ENCODE results near the gene EIF3D. TPM values are rescaled to one million over a fixed set of nuclear protein-coding genes. Genes with fewer than 3 reads are reported as not detected.

Gene EIF3D
- total and polyA plus RNA-seq, 4 experiments from 2014 or later: 137 to 228 (median 206) TPM

GRCh38 chr22:36472689-36473088, 56.3 kb downstream of the EIF3D start:
- no peak overlapping the region for H3K4me3 Mint-ChIP-seq
- ChIA-PET CTCF (ENCODE audit: partially characterized antibody) (interaction anchor here (2.6 to 10.0 kb wide), 2 partner anchors 14 to 172 kb away, joined by 16 to 204 read pairs; no protein-coding TSS in a partner anchor), POLR2A (ENCODE audit: partially characterized antibody) (interaction anchor here (1.2 kb wide), 1 partner anchor 122 kb away, joined by 3 read pairs; no protein-coding TSS in a partner anchor)
- H3K27me3 ChIP-seq (ENCODE audit: insufficient read depth, low read length): no peaks in the 10 kb centered on the region
- peaks cover 38 to 48% of the 10 kb centered on the region in 2 donors for H3K36me3 Mint-ChIP-seq
- H3K27ac Mint-ChIP-seq: peak overlapping the region in 3 of 7 donors; percentile 24 to 82 (median 29)
- H3K36me3 ChIP-seq (ENCODE audit: insufficient read depth, low read length): peaks cover 34% of the 10 kb centered on the region
- no peaks in the 10 kb centered on the region for H3K9me3 Mint-ChIP-seq
- peaks cover 8 to 18% (median 9%) of the 10 kb centered on the region in 4 donors for H3K4me1 Mint-ChIP-seq
- no peaks in the 10 kb centered on the region for H3K27me3 Mint-ChIP-seq
- peak in 1 of 5 donors; percentile 6 for DNase-seq
- no peak overlapping the region for H3K27ac ChIP-seq (ENCODE audit: low read depth, low read length)
- no peaks in the 10 kb centered on the region for H3K9me3 ChIP-seq (ENCODE audit: control insufficient read depth in 1 of 2, low read length in 2 of 2)
- no peak overlapping the region for H3K4me3 ChIP-seq (ENCODE audit: low read length in 2 of 2)
- H3K4me1 ChIP-seq (ENCODE audit: insufficient read depth, low read length): peaks cover 10% of the 10 kb centered on the region
- intact Hi-C loops (cut with micrococcal nuclease): no loop called here

GRCh38 chr22:36471341-36471821, 57.6 kb downstream of the EIF3D start:
- H3K9me3 ChIP-seq (ENCODE audit: control insufficient read depth in 1 of 2, low read length in 2 of 2): no peaks in the 10 kb centered on the region
- no peak overlapping the region for H3K4me3 ChIP-seq (ENCODE audit: low read length in 2 of 2)
- Mint-ChIP-seq H3K36me3 (peaks cover 28 to 39% of the 10 kb centered on the region in 2 donors), H3K27me3 (no peaks in the 10 kb centered on the region), H3K9me3 (no peaks in the 10 kb centered on the region), H3K4me1 (peaks cover 13 to 28% (median 15%) of the 10 kb centered on the region in 4 donors), H3K27ac (peak overlapping the region in 1 of 7 donors; percentile 57), H3K4me3 (no peak overlapping the region)
- CTCF ChIA-PET (ENCODE audit: partially characterized antibody): interaction anchor here (1.1 to 10.0 kb wide), 32 partner anchors 8 to 288 kb away, joined by 3 to 204 read pairs (median 9); partner anchors contain the start of genes APOL2, MYH9 and TXN2
- H3K27ac ChIP-seq (ENCODE audit: low read depth, low read length): no peak overlapping the region
- POLR2A ChIA-PET (ENCODE audit: partially characterized antibody): interaction anchor here (0.5 to 2.5 kb wide), 13 partner anchors 11 to 170 kb away, joined by 3 to 22 read pairs (median 4); partner anchors contain the start of gene MYH9
- H3K4me1 ChIP-seq (ENCODE audit: insufficient read depth, low read length): peaks cover 18% of the 10 kb centered on the region
- no peaks in the 10 kb centered on the region for H3K27me3 ChIP-seq (ENCODE audit: insufficient read depth, low read length)
- DNase-seq: no peak
- H3K36me3 ChIP-seq (ENCODE audit: insufficient read depth, low read length): peaks cover 25% of the 10 kb centered on the region
- intact Hi-C loops (cut with micrococcal nuclease): no loop called here

- intact Hi-C loops (cut with micrococcal nuclease): loop anchor here (1.0 kb wide), 4 partner anchors 16 to 170 kb away; no protein-coding TSS in a partner anchor
- Histone ChIP-seq H3K36me3 (ENCODE audit: insufficient read depth, low read length) (peaks cover 21% of the 10 kb centered on the region), H3K4me1 (ENCODE audit: insufficient read depth, low read length) (peaks cover 18% of the 10 kb centered on the region), H3K27ac (ENCODE audit: low read depth, low read length) (no peak overlapping the region), H3K4me3 (ENCODE audit: low read length in 2 of 2) (no peak overlapping the region), H3K9me3 (ENCODE audit: control insufficient read depth in 1 of 2, low read length in 2 of 2) (no peaks in the 10 kb centered on the region), H3K27me3 (ENCODE audit: insufficient read depth, low read length) (no peaks in the 10 kb centered on the region)
- Mint-ChIP-seq H3K9me3 (no peaks in the 10 kb centered on the region), H3K4me1 (peaks cover 12 to 28% (median 15%) of the 10 kb centered on the region in 4 donors), H3K36me3 (peaks cover 26 to 35% of the 10 kb centered on the region in 2 donors), H3K27me3 (no peaks in the 10 kb centered on the region), H3K4me3 (no peak overlapping the region), H3K27ac (peak overlapping the region in 1 of 7 donors; percentile 70)
- DNase-seq: no peak
- ChIA-PET CTCF (ENCODE audit: partially characterized antibody) (interaction anchor here (0.7 to 10.0 kb wide), 37 partner anchors 9 to 288 kb away, joined by 3 to 204 read pairs (median 8); partner anchors contain the start of genes APOL2, MYH9 and TXN2), POLR2A (ENCODE audit: partially characterized antibody) (interaction anchor here (0.5 to 2.5 kb wide), 13 partner anchors 11 to 170 kb away, joined by 3 to 22 read pairs (median 4); partner anchors contain the start of gene MYH9)
Observed at GRCh38 chr22:36470994-36471331, 58.0 kb downstream of the EIF3D start.

- no peaks in the 10 kb centered on the region for H3K27me3 Mint-ChIP-seq
- Histone ChIP-seq H3K9me3 (ENCODE audit: control insufficient read depth in 1 of 2, low read length in 2 of 2) (no peaks in the 10 kb centered on the region), H3K27ac (ENCODE audit: low read depth, low read length) (no peak overlapping the region), H3K36me3 (ENCODE audit: insufficient read depth, low read length) (peaks cover 16% of the 10 kb centered on the region), H3K27me3 (ENCODE audit: insufficient read depth, low read length) (no peaks in the 10 kb centered on the region), H3K4me1 (ENCODE audit: insufficient read depth, low read length) (peaks cover 18% of the 10 kb centered on the region), H3K4me3 (ENCODE audit: low read length in 2 of 2) (no peak overlapping the region)
- H3K36me3 Mint-ChIP-seq: peaks cover 20 to 30% of the 10 kb centered on the region in 2 donors
- H3K27ac Mint-ChIP-seq: peak overlapping the region; percentile 30 to 92 (median 79)
- H3K4me1 Mint-ChIP-seq: peaks cover 11 to 28% (median 15%) of the 10 kb centered on the region in 4 donors
- no peak overlapping the region for H3K4me3 Mint-ChIP-seq
- POLR2A ChIA-PET (ENCODE audit: partially characterized antibody): interaction anchor here (0.7 to 2.5 kb wide), 16 partner anchors 12 to 172 kb away, joined by 3 to 22 read pairs (median 4); partner anchors contain the start of gene MYH9
- H3K9me3 Mint-ChIP-seq: no peaks in the 10 kb centered on the region
- DNase-seq: peak; percentile 85 to 87 (median 87)
- intact Hi-C loops (cut with micrococcal nuclease): loop anchor here (1.0 kb wide), 4 partner anchors 15 to 169 kb away; no protein-coding TSS in a partner anchor
- CTCF ChIA-PET (ENCODE audit: partially characterized antibody): interaction anchor here (0.7 to 10.0 kb wide), 43 partner anchors 9 to 1194 kb away, joined by 3 to 204 read pairs (median 8); partner anchors contain the start of genes APOL2, MYH9 and TXN2
Observed at GRCh38 chr22:36470162-36470993, 58.6 kb downstream of the EIF3D start.

GRCh38 chr22:36469094-36469710, 59.8 kb downstream of the EIF3D start:
- H3K27me3 ChIP-seq (ENCODE audit: insufficient read depth, low read length): no peaks in the 10 kb centered on the region
- no peaks in the 10 kb centered on the region for H3K27me3 Mint-ChIP-seq
- H3K27ac ChIP-seq (ENCODE audit: low read depth, low read length): no peak overlapping the region
- no peak for DNase-seq
- CTCF ChIA-PET (ENCODE audit: partially characterized antibody): interaction anchor here (1.0 to 10.0 kb wide), 17 partner anchors 13 to 274 kb away, joined by 3 to 204 read pairs (median 6); no protein-coding TSS in a partner anchor
- H3K9me3 ChIP-seq (ENCODE audit: control insufficient read depth in 1 of 2, low read length in 2 of 2): no peaks in the 10 kb centered on the region
- H3K27ac Mint-ChIP-seq: peak overlapping the region in 1 of 7 donors; percentile 29
- H3K9me3 Mint-ChIP-seq: no peaks in the 10 kb centered on the region
- H3K4me1 ChIP-seq (ENCODE audit: insufficient read depth, low read length): peaks cover 18% of the 10 kb centered on the region
- H3K4me3 Mint-ChIP-seq: no peak overlapping the region
- POLR2A ChIA-PET (ENCODE audit: partially characterized antibody): interaction anchor here (1.3 to 2.5 kb wide), 7 partner anchors 64 to 168 kb away, joined by 3 to 22 read pairs (median 8); partner anchors contain the start of gene MYH9
- intact Hi-C loops (cut with micrococcal nuclease): no loop called here
- H3K36me3 Mint-ChIP-seq: peaks cover 11 to 18% of the 10 kb centered on the region in 2 donors
- H3K36me3 ChIP-seq (ENCODE audit: insufficient read depth, low read length): peaks cover 8% of the 10 kb centered on the region
- H3K4me1 Mint-ChIP-seq: peaks cover 11 to 28% (median 15%) of the 10 kb centered on the region in 4 donors
- no peak overlapping the region for H3K4me3 ChIP-seq (ENCODE audit: low read length in 2 of 2)

- Histone ChIP-seq H3K27ac (ENCODE audit: low read depth, low read length) (no peak overlapping the region), H3K4me3 (ENCODE audit: low read length in 2 of 2) (no peak overlapping the region), H3K27me3 (ENCODE audit: insufficient read depth, low read length) (no peaks in the 10 kb centered on the region), H3K36me3 (ENCODE audit: insufficient read depth, low read length) (no peaks in the 10 kb centered on the region), H3K9me3 (ENCODE audit: control insufficient read depth in 1 of 2, low read length in 2 of 2) (no peaks in the 10 kb centered on the region), H3K4me1 (ENCODE audit: insufficient read depth, low read length) (peaks cover 18% of the 10 kb centered on the region)
- CTCF ChIA-PET (ENCODE audit: partially characterized antibody): interaction anchor here (1.0 to 10.0 kb wide), 8 partner anchors 33 to 190 kb away, joined by 3 to 204 read pairs (median 3); no protein-coding TSS in a partner anchor
- POLR2A ChIA-PET (ENCODE audit: partially characterized antibody): no interaction called here
- DNase-seq: no peak
- Mint-ChIP-seq H3K27me3 (no peaks in the 10 kb centered on the region), H3K4me1 (peaks cover 11 to 28% (median 15%) of the 10 kb centered on the region in 4 donors), H3K9me3 (no peaks in the 10 kb centered on the region), H3K4me3 (no peak overlapping the region), H3K36me3 (peaks cover 9 to 11% of the 10 kb centered on the region in 2 donors), H3K27ac (peak overlapping the region in 1 of 7 donors; percentile 51)
- intact Hi-C loops (cut with micrococcal nuclease): no loop called here
Observed at GRCh38 chr22:36467946-36468345, 61.0 kb downstream of the EIF3D start.
